GM12873 (cell line): Measurements from ENCODE around the gene FCHSD2.

ENCODE experiments used
- CTCF ChIP-seq: IDR thresholded peaks from 2 replicates; pipeline ENCODE4 v1.5.1; 2012; ENCODE audit warnings: low read depth, mild to moderate bottlenecking, moderate library complexity, low read length, control low read depth; ENCODE audit not compliant: insufficient read depth; ENCODE audit errors: missing control alignments

The FCHSD2 gene

GRCh38 chr11:73186886-73187285, 44.8 kb upstream of the FCHSD2 start:
- TF ChIP-seq CTCF, result no peak

- TF ChIP-seq CTCF, result no peak
Measured at GRCh38 chr11:73186294-73186850, 44.3 kb upstream of the FCHSD2 start.

- TF ChIP-seq CTCF, result no peak
Measured at GRCh38 chr11:73185680-73186293, 43.7 kb upstream of the FCHSD2 start.

GRCh38 chr11:73184953-73185671, 43.0 kb upstream of the FCHSD2 start:
- TF ChIP-seq CTCF, result peak; percentile 100

GRCh38 chr11:73182824-73183321, 40.8 kb upstream of the FCHSD2 start:
- TF ChIP-seq CTCF, result no peak

- no peak for TF ChIP-seq CTCF
Measured at GRCh38 chr11:73178681-73179080, 36.6 kb upstream of the FCHSD2 start.

- peak; percentile 90 for TF ChIP-seq CTCF
Measured at GRCh38 chr11:73177778-73178539, 35.8 kb upstream of the FCHSD2 start.
